Endothelial cell of hepatic sinusoid (primary cell): Measurements from ENCODE around the gene LY6G6D.
"Not testable (repeated sequence)": the region's sequence is repeated elsewhere in the genome, so short reads cannot be mapped to it uniquely, and the experiment has no call there.

Experiments used
- in situ Hi-C: cut with HindIII; loops from 2 replicates; pipeline ENCODE4 v1.10.0; 2017; ENCODE audit warnings: low sequenced_read_pairs

The LY6G6D gene

DNA sequence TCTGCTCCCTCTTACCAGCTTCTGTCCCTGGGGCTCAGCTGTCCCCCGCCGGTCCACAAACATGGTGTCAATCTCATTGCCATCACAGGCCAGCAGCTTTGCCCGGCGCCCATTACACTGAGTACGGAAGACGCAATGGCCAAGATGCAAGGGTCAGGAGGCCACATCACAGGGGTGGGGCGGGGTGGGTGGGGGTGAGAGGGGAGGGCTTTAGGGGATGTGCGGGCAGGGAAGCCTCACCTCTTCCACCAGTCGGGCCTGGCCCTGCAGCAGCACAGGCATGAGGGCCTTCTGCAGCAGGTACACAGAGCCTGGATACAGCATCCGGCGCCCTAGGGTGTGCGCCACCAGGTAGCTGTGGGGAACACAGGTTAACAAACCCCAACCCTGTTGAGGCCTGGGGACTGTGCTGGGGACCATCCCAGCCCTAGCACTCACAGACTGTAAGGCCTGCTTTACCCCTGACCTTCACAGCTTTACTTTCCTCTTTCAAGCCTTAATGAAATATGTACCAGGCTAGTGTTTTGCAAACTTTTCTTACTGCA is 23.5 kb upstream of the LY6G6D start:
- in situ Hi-C loops: loop anchor here (5.0 kb wide), 1 partner anchor 41 kb away; no protein-coding TSS in a partner anchor

DNA sequence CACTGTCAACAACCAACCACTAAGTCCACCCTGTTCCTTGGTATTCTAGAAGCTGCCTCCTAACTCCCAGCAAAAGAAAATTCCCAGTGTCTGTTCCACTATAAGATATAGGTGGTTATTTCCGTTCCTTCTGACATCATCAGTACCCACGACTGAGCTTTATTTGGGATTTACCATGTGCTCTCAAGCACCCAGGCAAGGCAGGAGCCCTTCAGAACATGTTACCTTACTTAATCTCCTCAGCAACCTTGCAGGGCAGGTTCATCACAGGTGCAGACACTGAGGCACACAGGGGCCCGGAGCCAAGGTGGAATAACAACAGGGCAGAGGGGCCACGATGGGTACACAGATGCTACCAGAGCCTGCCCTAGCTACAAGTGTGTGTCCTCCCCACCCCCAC is 22.8 kb upstream of the LY6G6D start:
- in situ Hi-C loops: loop anchor here (5.0 kb wide), 1 partner anchor 40 kb away; no protein-coding TSS in a partner anchor

DNA sequence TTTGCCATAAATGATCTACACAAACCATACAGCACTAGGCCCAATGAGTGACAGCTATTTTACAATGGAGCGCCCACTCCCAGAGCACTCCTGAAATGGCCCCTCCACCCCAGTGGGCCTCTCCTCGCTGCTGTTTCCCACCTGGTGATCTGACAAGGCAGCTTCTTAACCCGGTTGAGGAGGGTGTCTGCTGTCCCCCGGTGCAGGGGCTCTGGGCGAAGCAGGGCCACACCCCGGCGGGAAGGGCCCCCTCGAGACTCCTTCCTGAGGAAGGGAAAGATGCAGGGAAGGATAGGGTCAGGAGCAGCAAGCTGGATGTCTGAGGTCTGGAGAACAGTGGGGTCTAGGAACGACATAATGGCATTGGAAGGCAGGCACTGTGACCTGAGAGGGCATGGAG is 22.3 kb upstream of the LY6G6D start:
- in situ Hi-C loops: loop anchor here (5.0 kb wide), 1 partner anchor 39 kb away; no protein-coding TSS in a partner anchor

- in situ Hi-C loops: loop anchor here (5.0 kb wide), 1 partner anchor 39 kb away; no protein-coding TSS in a partner anchor
These were observed 21.6 kb upstream of the LY6G6D start for GRCh38 chr6:31693535-31693934.

- in situ Hi-C loops: no loop called here
These were observed 17.6 kb upstream of the LY6G6D start for GRCh38 chr6:31697555-31697954.

GRCh38 chr6:31700740-31701401 is 14.3 kb upstream of the LY6G6D start:
- in situ Hi-C loops: no loop called here

DNA sequence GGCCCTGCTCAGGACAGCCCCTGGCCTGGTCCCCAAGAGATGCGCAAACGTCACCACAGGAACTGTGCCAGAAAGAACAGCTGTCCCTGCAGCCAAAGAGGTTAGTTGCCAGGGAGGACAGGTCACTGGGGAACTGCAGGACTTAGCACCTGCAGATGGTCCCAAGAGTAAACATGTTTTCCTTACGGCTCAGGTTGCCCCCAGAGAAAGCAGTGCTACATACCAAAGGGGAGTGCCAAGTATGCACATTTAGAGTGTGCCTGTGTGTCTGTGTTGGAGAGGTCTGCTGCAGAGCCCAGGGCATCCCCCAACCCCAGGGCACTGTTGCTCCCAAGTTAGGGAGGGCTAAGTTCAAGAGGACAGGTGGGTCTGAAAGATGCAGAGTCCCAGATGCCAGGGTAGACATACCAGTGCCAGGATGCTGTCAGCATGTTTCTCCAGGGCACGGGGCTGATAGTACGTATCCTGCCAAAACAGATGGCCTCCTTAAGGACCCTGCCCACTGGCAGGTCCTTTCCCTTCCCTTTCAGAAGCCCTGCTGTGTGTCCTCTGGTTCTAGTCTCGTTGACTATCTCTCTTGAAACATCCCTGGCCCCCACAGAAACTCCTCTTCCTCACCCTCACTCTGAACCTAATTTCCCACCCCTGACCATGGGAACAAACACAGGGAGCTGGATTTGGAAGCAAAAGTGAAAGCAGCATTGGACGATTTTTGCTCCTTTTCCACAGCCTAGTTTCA is 13.3 kb upstream of the LY6G6D start:
- in situ Hi-C loops: no loop called here

DNA sequence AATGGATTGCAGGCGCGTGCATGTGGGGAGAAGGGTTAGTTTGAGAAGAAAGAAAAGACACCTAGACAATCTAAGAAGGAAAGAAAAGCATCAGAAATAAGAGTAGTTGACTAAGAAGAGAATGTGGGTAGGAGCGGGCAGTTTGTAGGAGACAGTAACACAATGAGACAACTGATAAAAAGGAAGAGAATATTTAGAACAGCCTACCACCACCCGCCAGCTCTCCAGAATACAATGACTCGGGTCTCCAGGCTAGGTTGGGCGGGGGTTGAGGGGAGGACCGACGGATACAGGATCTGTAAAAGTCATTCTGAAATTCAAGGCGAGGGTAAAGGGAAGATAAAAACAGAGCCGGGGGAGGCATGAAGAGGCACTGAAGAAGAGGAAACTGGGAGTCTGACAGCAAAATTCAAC is 12.7 kb upstream of the LY6G6D start:
- in situ Hi-C loops: no loop called here

- in situ Hi-C loops: no loop called here
These were observed 12.1 kb upstream of the LY6G6D start, which contains the start of gene ABHD16A for GRCh38 chr6:31702819-31703716. TSS of gene ABHD16A (minus strand) at chr6:31703324. CDS start at chr6:31703281, 43 bp downstream.

- in situ Hi-C loops: no loop called here
These were observed 9.2 kb upstream of the LY6G6D start for GRCh38 chr6:31705931-31706330.

DNA sequence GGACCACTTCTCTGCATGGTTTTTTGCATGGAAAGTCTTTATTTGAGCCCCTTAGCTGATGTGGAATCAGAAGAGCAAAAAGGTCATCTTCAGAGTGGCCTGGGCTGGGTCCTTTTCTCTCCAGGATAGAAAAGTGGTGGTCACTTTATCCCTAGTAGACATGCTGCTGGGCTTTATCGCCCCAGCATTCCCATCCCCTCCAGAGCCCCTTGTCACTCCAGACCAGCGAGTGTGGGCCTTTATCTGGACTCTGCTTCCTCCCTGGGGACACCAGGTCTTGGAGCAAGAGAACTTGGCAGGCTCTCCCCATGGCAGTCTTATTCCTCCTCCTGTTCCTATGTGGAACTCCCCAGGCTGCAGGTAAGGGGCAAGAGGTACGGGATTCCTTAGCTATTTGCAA is 8.5 kb upstream of the LY6G6D start, which contains the start of gene LY6G6F:
Gene LY6G6F (plus strand): TSS at position 268 of the 400 bp plus-strand sequence. CDS start 41 bp downstream, at position 309.
- in situ Hi-C loops: no loop called here

DNA sequence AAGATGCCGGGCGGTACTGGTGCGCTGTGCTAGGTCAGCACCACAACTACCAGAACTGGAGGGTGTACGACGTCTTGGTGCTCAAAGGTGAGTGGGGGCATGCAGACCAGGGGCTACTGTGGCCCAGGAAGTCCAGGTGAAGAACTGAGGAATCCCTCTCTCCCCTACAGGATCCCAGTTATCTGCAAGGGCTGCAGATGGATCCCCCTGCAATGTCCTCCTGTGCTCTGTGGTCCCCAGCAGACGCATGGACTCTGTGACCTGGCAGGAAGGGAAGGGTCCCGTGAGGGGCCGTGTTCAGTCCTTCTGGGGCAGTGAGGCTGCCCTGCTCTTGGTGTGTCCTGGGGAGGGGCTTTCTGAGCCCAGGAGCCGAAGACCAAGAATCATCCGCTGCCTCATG is 7.4 kb upstream of the LY6G6D start:
- in situ Hi-C loops: no loop called here

- in situ Hi-C loops: no loop called here
These were observed 6.9 kb upstream of the LY6G6D start for GRCh38 chr6:31708224-31708623.

DNA sequence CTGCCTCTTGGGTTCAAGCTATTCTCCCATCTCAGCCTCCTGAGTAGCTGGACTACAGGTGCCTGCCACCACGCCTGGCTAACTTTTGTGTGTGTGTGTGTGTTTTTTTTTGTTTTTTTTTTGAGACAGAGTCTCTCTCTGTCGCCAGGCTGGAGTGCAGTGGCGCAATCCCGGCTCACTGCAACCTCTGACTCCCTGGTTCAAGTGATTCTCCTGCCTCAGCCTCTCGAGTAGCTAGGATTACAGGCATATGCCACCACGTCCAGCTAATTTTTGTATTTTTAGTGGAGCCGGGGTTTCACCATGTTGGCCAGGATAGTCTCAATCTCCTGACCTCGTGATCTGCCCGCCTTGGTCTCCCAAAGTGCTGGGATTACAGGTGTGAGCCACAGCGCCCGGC is 6.0 kb upstream of the LY6G6D start:
- in situ Hi-C loops: not testable (repeated sequence)

GRCh38 chr6:31710523-31711219 is 4.5 kb upstream of the LY6G6D start:
- in situ Hi-C loops: loop anchor here (5.0 kb wide), 1 partner anchor 63 kb away; no protein-coding TSS in a partner anchor

DNA sequence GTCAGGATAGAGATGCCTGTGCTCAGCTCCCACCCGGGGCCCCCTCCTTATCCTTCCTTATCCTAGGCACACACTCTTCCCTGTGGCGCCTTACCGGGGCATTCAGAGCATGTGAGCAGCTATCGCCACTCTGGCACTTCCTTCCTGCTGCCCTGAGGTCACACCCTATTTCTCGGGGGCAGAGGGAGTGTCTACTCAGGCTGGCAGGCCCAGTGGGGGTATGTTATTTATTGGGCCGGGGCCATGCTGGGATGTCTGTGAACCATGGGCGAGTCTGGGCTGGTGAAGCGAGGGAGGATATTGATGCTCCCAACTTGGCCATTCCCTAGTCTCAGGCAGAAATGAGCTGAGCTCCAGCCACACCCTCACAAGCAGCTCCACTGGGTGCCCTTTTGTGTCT is 3.9 kb upstream of the LY6G6D start:
- in situ Hi-C loops: loop anchor here (5.0 kb wide), 1 partner anchor 64 kb away; no protein-coding TSS in a partner anchor

DNA sequence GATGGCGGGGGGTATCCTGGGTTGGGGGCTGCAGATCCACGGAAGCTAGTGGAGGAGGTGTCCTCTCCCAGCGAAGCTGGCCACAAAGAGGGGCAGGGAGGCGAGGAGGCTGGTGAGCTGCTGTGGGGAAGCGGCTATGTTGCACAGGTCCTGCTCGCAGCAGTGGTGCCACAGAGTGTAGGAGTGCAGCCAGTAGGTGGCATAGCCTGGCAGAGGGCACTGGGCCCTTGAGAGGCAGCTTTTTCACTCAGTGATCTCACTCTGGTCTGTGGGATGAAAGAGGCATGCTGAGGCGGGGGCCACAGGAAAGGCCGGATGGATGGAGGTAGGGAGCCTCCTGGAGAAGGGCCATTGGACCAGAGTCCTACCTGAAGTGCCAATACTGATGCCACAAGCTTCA is 2.9 kb upstream of the LY6G6D start:
- in situ Hi-C loops: loop anchor here (5.0 kb wide), 1 partner anchor 65 kb away; no protein-coding TSS in a partner anchor

DNA sequence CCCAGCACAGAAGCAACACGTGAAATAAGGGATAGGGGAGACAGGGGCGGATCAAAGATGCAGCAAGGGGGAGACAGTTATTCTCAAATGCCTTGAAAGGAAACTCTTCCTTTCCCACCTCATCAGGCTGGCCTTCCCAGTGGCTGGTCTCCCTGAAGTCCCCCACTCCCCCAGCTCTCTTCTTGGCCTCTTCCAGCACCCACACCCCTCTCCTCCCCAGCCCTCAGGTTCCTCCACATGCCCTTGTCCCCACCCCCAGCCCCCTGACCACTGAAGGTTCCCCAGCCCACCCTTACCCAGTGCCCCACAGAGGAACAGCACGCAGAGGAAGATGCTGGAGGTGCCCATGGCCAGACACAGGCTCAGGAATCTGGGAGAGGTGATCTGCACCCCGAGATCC is 1.7 kb upstream of the LY6G6D start:
- in situ Hi-C loops: loop anchor here (5.0 kb wide), 1 partner anchor 66 kb away; no protein-coding TSS in a partner anchor

- in situ Hi-C loops: loop anchor here (5.0 kb wide), 1 partner anchor 67 kb away; no protein-coding TSS in a partner anchor
These were observed 1.0 kb upstream of the LY6G6D start for GRCh38 chr6:31713991-31714684.
